Measurements from ENCODE around the gene RIIAD1. TPM values are rescaled to one million over a fixed set of nuclear protein-coding genes. Genes with fewer than 3 reads are reported as not detected.
A peak's percentile ranks its signal among the peaks of the same experiment; 100 is the strongest.

RIIAD1 gene
- total RNA-seq, 1 experiment from 2014 or later: not detected

- TF ChIP-seq, protein P1, sequence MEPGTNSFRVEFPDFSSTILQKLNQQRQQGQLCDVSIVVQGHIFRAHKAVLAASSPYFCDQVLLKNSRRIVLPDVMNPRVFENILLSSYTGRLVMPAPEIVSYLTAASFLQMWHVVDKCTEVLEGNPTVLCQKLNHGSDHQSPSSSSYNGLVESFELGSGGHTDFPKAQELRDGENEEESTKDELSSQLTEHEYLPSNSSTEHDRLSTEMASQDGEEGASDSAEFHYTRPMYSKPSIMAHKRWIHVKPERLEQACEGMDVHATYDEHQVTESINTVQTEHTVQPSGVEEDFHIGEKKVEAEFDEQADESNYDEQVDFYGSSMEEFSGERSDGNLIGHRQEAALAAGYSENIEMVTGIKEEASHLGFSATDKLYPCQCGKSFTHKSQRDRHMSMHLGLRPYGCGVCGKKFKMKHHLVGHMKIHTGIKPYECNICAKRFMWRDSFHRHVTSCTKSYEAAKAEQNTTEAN (CRISPR knock-in tag; IDR thresholded peaks at IDR 0.05): no peak
- no peak for TF ChIP-seq ZNF138 (CRISPR knock-in tag; conservative IDR thresholded peaks at IDR 0.05)
- TF ChIP-seq ZNF512 (CRISPR knock-in tag; IDR thresholded peaks at IDR 0.05; ENCODE audit: borderline replicate concordance): no peak
- TF ChIP-seq GTF2I (CRISPR knock-in tag; conservative IDR thresholded peaks at IDR 0.05): no peak
- TF ChIP-seq SMAD3 (CRISPR knock-in tag; IDR thresholded peaks at IDR 0.05; ENCODE audit: borderline replicate concordance): no peak
- TF ChIP-seq ATF3 (CRISPR knock-in tag; conservative IDR thresholded peaks at IDR 0.05): no peak
- TF ChIP-seq, protein P2, sequence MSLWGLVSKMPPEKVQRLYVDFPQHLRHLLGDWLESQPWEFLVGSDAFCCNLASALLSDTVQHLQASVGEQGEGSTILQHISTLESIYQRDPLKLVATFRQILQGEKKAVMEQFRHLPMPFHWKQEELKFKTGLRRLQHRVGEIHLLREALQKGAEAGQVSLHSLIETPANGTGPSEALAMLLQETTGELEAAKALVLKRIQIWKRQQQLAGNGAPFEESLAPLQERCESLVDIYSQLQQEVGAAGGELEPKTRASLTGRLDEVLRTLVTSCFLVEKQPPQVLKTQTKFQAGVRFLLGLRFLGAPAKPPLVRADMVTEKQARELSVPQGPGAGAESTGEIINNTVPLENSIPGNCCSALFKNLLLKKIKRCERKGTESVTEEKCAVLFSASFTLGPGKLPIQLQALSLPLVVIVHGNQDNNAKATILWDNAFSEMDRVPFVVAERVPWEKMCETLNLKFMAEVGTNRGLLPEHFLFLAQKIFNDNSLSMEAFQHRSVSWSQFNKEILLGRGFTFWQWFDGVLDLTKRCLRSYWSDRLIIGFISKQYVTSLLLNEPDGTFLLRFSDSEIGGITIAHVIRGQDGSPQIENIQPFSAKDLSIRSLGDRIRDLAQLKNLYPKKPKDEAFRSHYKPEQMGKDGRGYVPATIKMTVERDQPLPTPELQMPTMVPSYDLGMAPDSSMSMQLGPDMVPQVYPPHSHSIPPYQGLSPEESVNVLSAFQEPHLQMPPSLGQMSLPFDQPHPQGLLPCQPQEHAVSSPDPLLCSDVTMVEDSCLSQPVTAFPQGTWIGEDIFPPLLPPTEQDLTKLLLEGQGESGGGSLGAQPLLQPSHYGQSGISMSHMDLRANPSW (CRISPR knock-in tag; conservative IDR thresholded peaks at IDR 0.05; ENCODE audit: low read depth): no peak
- TF ChIP-seq TEAD1 (CRISPR knock-in tag; IDR thresholded peaks at IDR 0.05): no peak
These were observed 1.2 kb upstream of the RIIAD1 start (continued) for GRCh38 chr1:151720125-151720524.

- POLR2A ChIA-PET: interaction anchor here (1.1 kb wide), 1 partner anchor 27 kb away, joined by 3 read pairs; no protein-coding TSS in a partner anchor
- H3K36me3 Mint-ChIP-seq: no peaks in the 10 kb centered on the region
- CTCF ChIA-PET: interaction anchor here (0.6 to 1.9 kb wide), 13 partner anchors 8 to 772 kb away, joined by 3 to 19 read pairs (median 4); no protein-coding TSS in a partner anchor
- no peak for ATAC-seq
- no peaks in the 10 kb centered on the region for H3K9me3 Mint-ChIP-seq
- no peak overlapping the region for H3K27ac Mint-ChIP-seq
- no peak for DNase-seq (ENCODE audit: low spot score)
- H3K4me3 Mint-ChIP-seq: peak overlapping the region; percentile 59
- peaks cover 77% of the 10 kb centered on the region for H3K27me3 Mint-ChIP-seq (ENCODE audit: low read depth)
- H3K4me1 Mint-ChIP-seq: peaks cover 38% of the 10 kb centered on the region
- TF ChIP-seq JUN (CRISPR knock-in tag; IDR thresholded peaks at IDR 0.05) (no peak), ZNF138 (CRISPR knock-in tag; conservative IDR thresholded peaks at IDR 0.05) (no peak), SMAD4 (CRISPR knock-in tag; IDR thresholded peaks at IDR 0.05) (no peak), E2F5 (CRISPR knock-in tag; IDR thresholded peaks at IDR 0.05) (no peak), USF2 (CRISPR knock-in tag; IDR thresholded peaks at IDR 0.05) (no peak), SP1 (CRISPR knock-in tag; conservative IDR thresholded peaks at IDR 0.05) (no peak), FOXJ3 (CRISPR knock-in tag; IDR thresholded peaks at IDR 0.05; ENCODE audit: borderline replicate concordance) (no peak), RORB (CRISPR knock-in tag; IDR thresholded peaks at IDR 0.05) (no peak), PRRX2 (CRISPR knock-in tag; IDR thresholded peaks at IDR 0.05) (no peak)
- TF ChIP-seq, protein P3, sequence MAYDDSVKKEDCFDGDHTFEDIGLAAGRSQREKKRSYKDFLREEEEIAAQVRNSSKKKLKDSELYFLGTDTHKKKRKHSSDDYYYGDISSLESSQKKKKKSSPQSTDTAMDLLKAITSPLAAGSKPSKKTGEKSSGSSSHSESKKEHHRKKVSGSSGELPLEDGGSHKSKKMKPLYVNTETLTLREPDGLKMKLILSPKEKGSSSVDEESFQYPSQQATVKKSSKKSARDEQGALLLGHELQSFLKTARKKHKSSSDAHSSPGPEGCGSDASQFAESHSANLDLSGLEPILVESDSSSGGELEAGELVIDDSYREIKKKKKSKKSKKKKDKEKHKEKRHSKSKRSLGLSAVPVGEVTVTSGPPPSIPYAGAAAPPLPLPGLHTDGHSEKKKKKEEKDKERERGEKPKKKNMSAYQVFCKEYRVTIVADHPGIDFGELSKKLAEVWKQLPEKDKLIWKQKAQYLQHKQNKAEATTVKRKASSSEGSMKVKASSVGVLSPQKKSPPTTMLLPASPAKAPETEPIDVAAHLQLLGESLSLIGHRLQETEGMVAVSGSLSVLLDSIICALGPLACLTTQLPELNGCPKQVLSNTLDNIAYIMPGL (CRISPR knock-in tag; IDR thresholded peaks at IDR 0.05): no peak
These were observed 768 bp upstream of the RIIAD1 start for GRCh38 chr1:151720554-151720953.
